SK-N-SH (cell line): Measurements from ENCODE around the gene WWC1. TPM values are rescaled to one million over a fixed set of nuclear protein-coding genes. Genes with fewer than 3 reads are reported as not detected.

Experiments used
- CTCF ChIA-PET: fragments of 300-600, 350-600 bp; formaldehyde crosslinking; extraction: SDS; loops from one replicate; lab custom pipeline; 2021; lab: Yijun Ruan, JAX
- POLR2A ChIA-PET: fragments of 350-600 bp; sonication (Branson Sonifier 250); formaldehyde crosslinking; extraction: SDS; loops from one replicate; lab custom pipeline; 2020; ENCODE audit warnings: antibody characterized with exemption, inconsistent platforms; lab: Yijun Ruan, JAX
- DNase-seq: peaks from one replicate; pipeline ENCODE4 v3.0.0; 2012
- H2AFZ ChIP-seq: fragments of 200-600 bp; sonication (generic); 2 replicates; pipeline ENCODE4 v1.8.1; 2016; ENCODE audit warnings: antibody characterized with exemption, mild to moderate bottlenecking, low read depth
- H3F3A ChIP-seq: fragments of 200-600 bp; sonication (generic); replicated peaks from 2 replicates; pipeline ENCODE3; 2016; ENCODE audit warnings: antibody characterized with exemption, mild to moderate bottlenecking; ENCODE audit not compliant: insufficient read depth
- H3K27ac ChIP-seq, 2 experiments: fragments of 200-500 bp in 1 of 2; fragments of 200-600 bp in 1 of 2; sonication (Bioruptor generic) in 1 of 2; sonication (generic), shearing (Covaris generic) in 1 of 2; 2 replicates each; pipeline versions ENCODE4 v1.5.1 to v1.6.1; 2014 to 2016; ENCODE audit warnings: low read depth in 2 of 2, inconsistent platforms in 1 of 2, low read length in 1 of 2, mild to moderate bottlenecking in 1 of 2, mixed read lengths in 1 of 2
- H3K27me3 ChIP-seq: fragments of 200-600 bp; sonication (generic), shearing (Covaris generic); 2 replicates; pipeline ENCODE4 v1.6.1; 2016; ENCODE audit warnings: mixed run types; ENCODE audit not compliant: insufficient read depth
- H3K36me3 ChIP-seq, 2 experiments: fragments of 200-500 bp in 1 of 2; fragments of 200-600 bp in 1 of 2; sonication (Bioruptor generic) in 1 of 2; sonication (generic) in 1 of 2; replicated peaks in 1 of 2; 2 replicates each; pipeline versions ENCODE3 to v1.5.1; 2014 to 2016; ENCODE audit warnings: low read length in 1 of 2, mild to moderate bottlenecking in 1 of 2; ENCODE audit not compliant: insufficient read depth in 2 of 2, control insufficient read depth in 1 of 2
- H3K4me1 ChIP-seq, 2 experiments: fragments of 200-500 bp in 1 of 2; fragments of 200-600 bp in 1 of 2; sonication (Bioruptor generic) in 1 of 2; sonication (generic), shearing (Covaris generic) in 1 of 2; 2 replicates each; pipeline versions ENCODE4 v1.5.1 to v1.6.1; 2014 to 2016; ENCODE audit warnings: low read depth in 1 of 2, low read length in 1 of 2, mixed run types in 1 of 2; ENCODE audit not compliant: insufficient read depth in 2 of 2, control insufficient read depth in 1 of 2
- H3K4me2 ChIP-seq: fragments of 200-600 bp; sonication (generic), shearing (Covaris generic); 2 replicates; pipeline ENCODE4 v1.6.1; 2017; ENCODE audit warnings: mixed run types
- H3K4me3 ChIP-seq, 2 experiments: fragments of 200-500 bp in 1 of 2; fragments of 200-600 bp in 1 of 2; sonication (Bioruptor generic) in 1 of 2; sonication (generic), shearing (Covaris generic) in 1 of 2; 2 replicates each; pipeline versions ENCODE4 v1.5.1 to v1.8.1; 2014 to 2016; ENCODE audit warnings: low read depth in 2 of 2, inconsistent platforms in 1 of 2, low read length in 1 of 2, mild to moderate bottlenecking in 1 of 2, mixed read lengths in 1 of 2, moderate library complexity in 1 of 2
- H3K79me2 ChIP-seq: fragments of 200-600 bp; sonication (generic); 2 replicates; pipeline ENCODE4 v1.8.1; 2017; ENCODE audit warnings: mild to moderate bottlenecking; ENCODE audit not compliant: insufficient read depth
- H3K9ac ChIP-seq: fragments of 200-600 bp; sonication (generic); 2 replicates; pipeline ENCODE4 v1.6.1; 2017; ENCODE audit warnings: mixed run types
- H3K9me2 ChIP-seq: fragments of 200-600 bp; sonication (generic); 2 replicates; pipeline ENCODE4 v1.6.1; 2017; ENCODE audit warnings: mixed run types
- H3K9me3 ChIP-seq: fragments of 200-600 bp; sonication (generic); 2 replicates; pipeline ENCODE4 v1.6.1; 2017; ENCODE audit warnings: mixed run types, mild to moderate bottlenecking, moderate library complexity
- H4K20me1 ChIP-seq: fragments of 200-600 bp; sonication (generic); 2 replicates; pipeline ENCODE4 v1.6.1; 2017; ENCODE audit warnings: mild to moderate bottlenecking, mixed run types; ENCODE audit not compliant: insufficient read depth
- CHD2 ChIP-seq: fragments of 150-350 bp; IDR thresholded peaks from 2 replicates; pipeline ENCODE4 v1.6.1; 2018; ENCODE audit warnings: low read length; ENCODE audit not compliant: partially characterized antibody
- CTCF ChIP-seq: fragments of 200-600 bp; sonication (generic); IDR thresholded peaks from 2 replicates; pipeline ENCODE4 v1.6.1; 2017; ENCODE audit warnings: antibody characterized with exemption, mild to moderate bottlenecking, moderate library complexity
- ELF1 ChIP-seq: IDR thresholded peaks from 2 replicates; pipeline ENCODE4 v1.4.0; 2012
- EP300 ChIP-seq, 2 experiments: IDR thresholded peaks; 2 replicates each; pipeline versions ENCODE4 v1.4.0 to v1.6.1; 2012; ENCODE audit warnings: borderline replicate concordance in 1 of 2, low read depth in 1 of 2, low read length in 1 of 2
- EZH2phosphoT487 ChIP-seq: fragments of 200-600 bp; sonication (generic); IDR thresholded peaks from 2 replicates; pipeline ENCODE4 v1.6.1; 2017; ENCODE audit warnings: low read depth, mixed run types, mild to moderate bottlenecking, antibody characterized with exemption, moderate library complexity, borderline replicate concordance
- FOSL2 ChIP-seq: IDR thresholded peaks from 2 replicates; pipeline ENCODE4 v1.4.0; 2012; ENCODE audit warnings: low read depth, mild to moderate bottlenecking, moderate library complexity, borderline replicate concordance
- FOXJ3 ChIP-seq: sonication (generic); formaldehyde crosslinking; IDR thresholded peaks from 2 replicates; pipeline ENCODE4 v1.5.1; 2020; ENCODE audit warnings: mild to moderate bottlenecking, missing genetic modification reagents
- FOXM1 ChIP-seq: IDR thresholded peaks from 2 replicates; pipeline ENCODE4 v1.4.0; 2012; ENCODE audit warnings: low read depth, mild to moderate bottlenecking
- GABPA ChIP-seq: IDR thresholded peaks from 2 replicates; pipeline ENCODE4 v1.4.0; 2012; ENCODE audit warnings: low read depth, mild to moderate bottlenecking
- MXI1 ChIP-seq: IDR thresholded peaks from 2 replicates; pipeline ENCODE4 v1.6.1; 2012; ENCODE audit warnings: mild to moderate bottlenecking, low read depth, low read length, improper control_type of control experiment
- PBX3 ChIP-seq: IDR thresholded peaks from 2 replicates; pipeline ENCODE4; 2012
- POLR2AphosphoS5 ChIP-seq: IDR thresholded peaks from 2 replicates; pipeline ENCODE4 v1.6.1; 2012; ENCODE audit warnings: low read depth, low read length
- RAD21 ChIP-seq: IDR thresholded peaks from 2 replicates; pipeline ENCODE4 v1.6.1; 2012; ENCODE audit warnings: mild to moderate bottlenecking, low read length
- RCOR1 ChIP-seq: fragments of 150-350 bp; IDR thresholded peaks from 2 replicates; pipeline ENCODE4 v1.6.1; 2017; ENCODE audit warnings: antibody characterized with exemption, low read length
- REST ChIP-seq: IDR thresholded peaks from 2 replicates; pipeline ENCODE4 v1.6.1; 2012; ENCODE audit warnings: mild to moderate bottlenecking, low read depth, low read length, moderate library complexity
- SIN3A ChIP-seq: IDR thresholded peaks from 2 replicates; pipeline ENCODE4 v1.6.1; 2012; ENCODE audit warnings: low read depth, mild to moderate bottlenecking, low read length, moderate library complexity, borderline replicate concordance
- SMC3 ChIP-seq: IDR thresholded peaks from 2 replicates; pipeline ENCODE4 v1.6.1; 2012; ENCODE audit warnings: low read depth, low read length, improper control_type of control experiment
- TAF1 ChIP-seq: IDR thresholded peaks from 2 replicates; pipeline ENCODE4 v1.6.1; 2012; ENCODE audit warnings: low read depth, mild to moderate bottlenecking, low read length, moderate library complexity, borderline replicate concordance
- TCF12 ChIP-seq: IDR thresholded peaks from 2 replicates; pipeline ENCODE4 v1.4.0; 2012
- TEAD4 ChIP-seq: IDR thresholded peaks from 2 replicates; pipeline ENCODE4 v1.4.0; 2012; ENCODE audit warnings: mild to moderate bottlenecking, borderline replicate concordance; ENCODE audit not compliant: insufficient read depth
- USF1 ChIP-seq: IDR thresholded peaks from 2 replicates; pipeline ENCODE4 v1.4.0; 2012; ENCODE audit warnings: low read depth, borderline replicate concordance
- YY1 ChIP-seq: IDR thresholded peaks from 2 replicates; pipeline ENCODE4 v1.4.0; 2012; ENCODE audit warnings: low read depth, mild to moderate bottlenecking
- WGBS: methylation state at CpG from one replicate; pipeline ENCODE4 v1.1.6; 2017; ENCODE audit warnings: low lambda C conversion rate; 5-methylcytosine and 5-hydroxymethylcytosine counted together
- polyA plus RNA-seq, 3 experiments: library from polyadenylated mRNA; depleted of rRNA; stranded (reverse); fragments of >200 nt; gene quantifications; 2 replicates each; pipeline ENCODE4 v1.2.3, GENCODE V29; 2012
- TF ChIP-seq, protein P1 (sequence below): IDR thresholded peaks from 2 replicates; pipeline ENCODE4 v1.4.0; 2012; ENCODE audit warnings: low read depth, borderline replicate concordance

Gene WWC1
- polyA plus RNA-seq, 1 of the 3 experiments (the other 2 are of a cell fraction), result 16.9 TPM

- peak overlapping the region; percentile 49; the same call in 1 of the 2 replicates for H3K4me2 ChIP-seq
- WGBS, result 66% methylated on average over 12 of the region's 12 CpGs
- H2AFZ ChIP-seq, result no peak overlapping the region
- TF ChIP-seq MXI1, result no peak
- TF ChIP-seq EP300 (IDR thresholded peaks at IDR 0.05; ENCODE audit: borderline replicate concordance in 1 of 2, low read depth in 1 of 2, low read length in 1 of 2), result peak in 1 of 2 experiments; percentile 62; a peak in 1 of 4 replicates
- TF ChIP-seq SMC3, result 0 out of 2 replicates have a peak, but pooled peaks have one; percentile 24
- no peak for TF ChIP-seq GABPA
- no peak for TF ChIP-seq YY1
- TF ChIP-seq FOSL2, result 0 out of 2 replicates have a peak, but pooled peaks have one; percentile 17
- peak; percentile 68 for TF ChIP-seq CTCF
- no peak for TF ChIP-seq FOXM1
- no peak for TF ChIP-seq TAF1
- no peak for TF ChIP-seq FOXJ3
- no peak for TF ChIP-seq CHD2
- TF ChIP-seq ELF1, result no peak
- TF ChIP-seq POLR2AphosphoS5, result peak; percentile 25; the same call in 1 of the 2 replicates
- TF ChIP-seq REST, result 0 out of 2 replicates have a peak, but pooled peaks have one; percentile 37
- peak; percentile 87 for TF ChIP-seq TEAD4
- peak; percentile 50; the same call in 1 of the 2 replicates for TF ChIP-seq SIN3A
- TF ChIP-seq PBX3, result no peak
- TF ChIP-seq RAD21, result no peak
- no peak for TF ChIP-seq USF1
- TF ChIP-seq TCF12, result peak; percentile 62; the same call in 1 of the 2 replicates
- no peak for TF ChIP-seq RCOR1
- TF ChIP-seq EZH2phosphoT487, result no peak
- TF ChIP-seq, protein P1, sequence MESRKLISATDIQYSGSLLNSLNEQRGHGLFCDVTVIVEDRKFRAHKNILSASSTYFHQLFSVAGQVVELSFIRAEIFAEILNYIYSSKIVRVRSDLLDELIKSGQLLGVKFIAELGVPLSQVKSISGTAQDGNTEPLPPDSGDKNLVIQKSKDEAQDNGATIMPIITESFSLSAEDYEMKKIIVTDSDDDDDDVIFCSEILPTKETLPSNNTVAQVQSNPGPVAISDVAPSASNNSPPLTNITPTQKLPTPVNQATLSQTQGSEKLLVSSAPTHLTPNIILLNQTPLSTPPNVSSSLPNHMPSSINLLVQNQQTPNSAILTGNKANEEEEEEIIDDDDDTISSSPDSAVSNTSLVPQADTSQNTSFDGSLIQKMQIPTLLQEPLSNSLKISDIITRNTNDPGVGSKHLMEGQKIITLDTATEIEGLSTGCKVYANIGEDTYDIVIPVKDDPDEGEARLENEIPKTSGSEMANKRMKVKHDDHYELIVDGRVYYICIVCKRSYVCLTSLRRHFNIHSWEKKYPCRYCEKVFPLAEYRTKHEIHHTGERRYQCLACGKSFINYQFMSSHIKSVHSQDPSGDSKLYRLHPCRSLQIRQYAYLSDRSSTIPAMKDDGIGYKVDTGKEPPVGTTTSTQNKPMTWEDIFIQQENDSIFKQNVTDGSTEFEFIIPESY, result 0 out of 2 replicates have a peak, but pooled peaks have one; percentile 21
These were observed 4.2 kb downstream of the WWC1 start for GRCh38 chr5:168295574-168296201.

More at GRCh38 chr5:168295574-168296201, 4.2 kb downstream of the WWC1 start:
- Histone ChIP-seq H3K9me2 (no peaks in the 10 kb centered on the region), H3K27me3 (no peaks in the 10 kb centered on the region), H3F3A (peaks cover 4% of the 10 kb centered on the region), H3K4me3 (no peak overlapping the region), H3K9me3 (no peaks in the 10 kb centered on the region), H3K79me2 (peaks cover 76% of the 10 kb centered on the region), H3K36me3 (no peaks in the 10 kb centered on the region), H4K20me1 (no peaks in the 10 kb centered on the region), H3K27ac (peak overlapping the region; percentile 14 to 67; a peak in 3 of 4 replicates), H3K9ac (peak overlapping the region; percentile 5; the same call in 1 of the 2 replicates), H3K4me1 (peaks cover 11 to 16% of the 10 kb centered on the region in 2 experiments)
- ChIA-PET POLR2A (no interaction called here), CTCF (interaction anchor here (1.2 to 1.5 kb wide), 3 partner anchors 11 to 26 kb away, joined by 3 to 4 read pairs (median 3); no protein-coding TSS in a partner anchor)
- peak; percentile 41 for DNase-seq
